GM18519 (cell line): ENCODE measurements around the gene AFF3.

Experiments used
- ATAC-seq: cut with Tn5 transposase; IDR thresholded peaks from one replicate; pipeline ENCODE4 v1.9.1; 2021; ENCODE audit warnings: mild to moderate bottlenecking, moderate library complexity; ENCODE audit not compliant: unreplicated experiment, low FRiP score

AFF3 gene

GRCh38 chr2:99729104-99730025 is 413.0 kb downstream of the AFF3 start:
- no peak for ATAC-seq

DNA sequence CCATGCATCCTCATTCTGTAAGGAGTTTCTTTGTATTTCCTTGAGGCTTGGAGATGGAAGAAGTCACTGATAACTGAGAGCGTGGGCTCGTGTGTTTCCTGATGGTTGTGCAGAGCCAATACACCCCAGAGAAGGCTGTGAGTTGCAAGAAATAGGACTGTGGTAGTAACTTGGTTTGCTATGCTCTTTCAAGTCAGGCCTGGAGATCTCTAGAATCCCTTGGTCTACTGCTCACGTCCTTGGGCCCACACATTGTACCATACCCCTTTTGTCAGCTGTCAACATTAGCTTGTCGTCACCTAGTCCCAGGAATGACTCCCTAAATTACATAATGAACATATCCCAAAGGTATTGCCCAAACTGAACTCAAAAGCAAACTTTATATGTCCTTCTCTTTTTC is 414.2 kb downstream of the AFF3 start:
- ATAC-seq, result no peak

GRCh38 chr2:99727199-99727598 is 415.2 kb downstream of the AFF3 start:
- no peak for ATAC-seq

DNA sequence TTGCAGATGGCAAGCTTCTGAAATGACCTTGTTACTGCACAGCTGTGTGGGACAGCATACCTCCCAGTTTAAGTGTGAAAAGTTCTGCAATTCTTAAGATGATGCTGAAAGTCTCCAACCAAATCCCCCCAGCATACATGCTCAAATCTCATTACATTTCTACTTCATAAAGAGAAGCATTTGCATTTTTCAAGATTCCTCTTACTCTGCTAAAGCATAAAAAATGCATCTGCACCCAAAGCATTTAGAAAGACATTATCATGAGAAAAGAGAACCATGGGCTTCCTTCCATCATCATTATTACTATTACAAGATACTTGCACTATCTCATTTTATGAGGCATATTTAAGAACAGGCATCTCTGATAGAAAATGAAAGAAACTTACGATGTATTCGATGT is 415.7 kb downstream of the AFF3 start:
- ATAC-seq, result no peak

GRCh38 chr2:99725820-99726219 is 416.6 kb downstream of the AFF3 start:
- ATAC-seq, result no peak

- ATAC-seq, result no peak
Observed at GRCh38 chr2:99722476-99722875, 419.9 kb downstream of the AFF3 start.

DNA sequence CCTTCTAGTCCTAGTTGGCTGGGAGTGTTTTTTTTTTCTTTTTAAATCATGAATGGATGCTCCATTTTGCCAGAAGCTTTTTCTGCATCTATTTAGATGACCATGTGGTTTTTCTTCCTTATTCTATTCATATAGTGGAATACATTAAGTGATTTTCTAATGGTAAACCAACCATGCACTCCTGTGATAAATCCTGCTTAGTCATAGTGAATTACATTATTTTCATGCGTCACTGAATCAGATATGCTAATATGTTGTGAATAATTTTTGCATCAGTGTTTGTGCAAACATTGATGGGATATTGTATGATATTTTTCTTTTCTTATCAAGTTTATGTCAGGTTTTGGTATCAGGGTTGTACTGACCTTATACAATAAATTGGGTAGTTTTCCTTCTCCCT is 423.3 kb downstream of the AFF3 start:
- ATAC-seq, result no peak

DNA sequence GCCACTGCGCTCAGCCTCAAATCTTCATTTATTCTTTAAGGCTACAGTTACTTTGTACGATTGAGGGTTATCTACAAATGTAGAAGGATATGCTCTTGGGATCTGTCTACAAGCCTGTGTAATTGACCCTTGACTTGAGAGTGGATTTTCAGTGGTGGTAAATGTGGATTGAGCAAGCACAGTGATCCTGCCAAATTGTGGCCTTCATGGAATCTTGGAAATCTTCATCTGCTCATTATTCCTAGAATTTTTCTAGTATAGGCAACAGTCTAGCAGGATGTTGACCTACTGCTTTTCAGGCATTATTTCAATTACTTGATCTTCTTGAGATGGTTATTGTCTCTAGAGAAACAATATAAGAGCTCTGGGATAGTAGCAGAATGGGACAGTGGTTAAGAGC is 426.4 kb downstream of the AFF3 start:
- no peak for ATAC-seq

DNA sequence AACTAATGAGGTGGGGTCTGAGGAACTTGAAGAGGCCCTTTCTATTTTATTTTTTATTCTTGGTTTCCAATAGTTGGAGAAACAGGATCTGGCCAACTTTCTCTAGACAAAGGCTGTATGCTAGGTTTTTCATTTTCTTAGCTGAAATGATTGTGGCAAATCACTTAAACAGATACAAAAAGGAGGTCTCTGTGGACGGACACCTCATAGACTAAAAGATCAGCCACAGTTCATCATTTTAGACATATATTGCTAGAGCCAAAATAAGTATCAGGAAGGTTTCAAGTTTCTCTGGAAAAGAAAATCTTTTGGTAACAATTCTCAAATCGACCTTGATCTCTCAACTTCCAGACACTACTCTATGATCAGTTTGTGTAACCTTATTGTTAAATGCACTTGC is 428.0 kb downstream of the AFF3 start:
- no peak for ATAC-seq

DNA sequence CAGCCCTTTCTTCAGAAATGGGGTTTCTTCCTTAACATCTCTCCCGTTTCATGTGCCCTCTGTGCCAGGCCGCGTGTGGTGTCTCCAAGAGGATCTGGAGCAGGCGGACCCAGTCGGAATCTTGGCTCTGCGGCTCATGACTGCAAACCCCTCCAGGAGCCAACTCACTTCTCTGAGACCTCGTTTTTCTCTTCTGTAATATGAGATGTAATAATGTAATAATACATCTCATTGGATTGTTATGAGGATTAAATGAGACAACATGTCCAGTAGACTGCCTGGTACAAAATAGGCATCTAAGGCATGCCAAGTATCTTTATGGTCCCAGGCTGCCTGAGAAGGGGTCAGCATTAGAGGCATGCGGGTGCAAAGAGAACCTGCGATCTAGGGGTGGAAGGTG is 431.2 kb downstream of the AFF3 start:
- ATAC-seq, result no peak

DNA sequence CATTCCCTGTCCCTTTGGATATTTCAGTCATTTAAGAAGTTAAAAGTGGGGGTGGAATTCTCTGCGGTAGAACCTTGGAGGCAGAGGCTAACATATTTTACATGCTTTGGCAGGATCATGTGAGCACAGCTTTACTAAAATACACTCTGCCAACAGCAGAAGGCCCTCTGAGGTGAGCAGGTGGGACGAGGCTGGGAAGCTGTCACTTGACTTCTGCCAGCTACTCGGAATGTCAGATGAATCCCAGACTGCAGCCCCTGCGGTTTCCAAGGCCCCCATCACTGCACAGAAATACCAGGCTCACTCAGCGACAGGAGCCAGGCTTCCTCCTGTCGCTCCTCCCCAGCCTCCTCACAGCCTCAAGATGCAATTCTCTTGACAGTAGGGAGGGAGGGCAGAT is 431.7 kb downstream of the AFF3 start:
- no peak for ATAC-seq

DNA sequence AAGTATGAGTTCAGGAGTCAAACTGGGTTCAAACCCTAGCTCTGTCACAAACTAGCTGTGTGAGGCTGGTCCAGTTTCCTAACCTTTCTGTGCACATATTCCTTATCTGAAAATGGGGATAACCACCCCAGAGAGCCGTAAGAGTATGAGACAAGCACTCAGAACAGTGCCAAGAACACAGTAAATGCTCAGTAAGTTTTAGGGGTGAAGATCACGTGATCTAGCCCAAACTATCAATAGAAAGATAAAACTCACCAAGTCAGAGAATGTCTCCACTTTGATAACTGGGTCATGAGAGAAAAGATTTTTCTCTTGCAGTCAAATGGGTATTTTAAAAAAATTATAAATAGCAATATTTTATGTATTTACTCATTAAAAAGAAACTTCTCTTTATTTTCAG is 433.2 kb downstream of the AFF3 start:
- no peak for ATAC-seq

DNA sequence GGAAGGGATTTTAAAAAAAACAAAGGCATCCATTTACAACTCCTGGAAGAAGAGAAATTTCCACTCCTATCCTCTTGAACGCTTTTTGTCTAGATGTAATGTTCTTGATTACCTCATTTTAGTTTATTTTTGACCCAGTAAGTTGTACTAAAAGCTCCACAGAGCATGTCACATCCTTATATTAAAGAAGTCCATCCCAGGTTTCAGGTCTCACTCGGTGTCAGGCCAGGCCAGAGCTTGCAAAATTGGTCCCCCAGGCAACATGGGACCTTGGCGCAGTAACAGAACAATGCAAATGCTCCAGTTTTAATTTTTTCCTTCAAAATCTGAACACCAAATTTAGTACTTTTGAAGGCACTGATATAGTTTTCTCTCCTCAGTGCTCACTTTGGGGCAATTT is 434.2 kb downstream of the AFF3 start:
- no peak for ATAC-seq

- no peak for ATAC-seq
Observed at GRCh38 chr2:99707592-99707991, 434.8 kb downstream of the AFF3 start.

GRCh38 chr2:99706735-99707134 is 435.7 kb downstream of the AFF3 start:
- no peak for ATAC-seq

GRCh38 chr2:99701503-99701902 is 440.9 kb downstream of the AFF3 start:
- no peak for ATAC-seq

DNA sequence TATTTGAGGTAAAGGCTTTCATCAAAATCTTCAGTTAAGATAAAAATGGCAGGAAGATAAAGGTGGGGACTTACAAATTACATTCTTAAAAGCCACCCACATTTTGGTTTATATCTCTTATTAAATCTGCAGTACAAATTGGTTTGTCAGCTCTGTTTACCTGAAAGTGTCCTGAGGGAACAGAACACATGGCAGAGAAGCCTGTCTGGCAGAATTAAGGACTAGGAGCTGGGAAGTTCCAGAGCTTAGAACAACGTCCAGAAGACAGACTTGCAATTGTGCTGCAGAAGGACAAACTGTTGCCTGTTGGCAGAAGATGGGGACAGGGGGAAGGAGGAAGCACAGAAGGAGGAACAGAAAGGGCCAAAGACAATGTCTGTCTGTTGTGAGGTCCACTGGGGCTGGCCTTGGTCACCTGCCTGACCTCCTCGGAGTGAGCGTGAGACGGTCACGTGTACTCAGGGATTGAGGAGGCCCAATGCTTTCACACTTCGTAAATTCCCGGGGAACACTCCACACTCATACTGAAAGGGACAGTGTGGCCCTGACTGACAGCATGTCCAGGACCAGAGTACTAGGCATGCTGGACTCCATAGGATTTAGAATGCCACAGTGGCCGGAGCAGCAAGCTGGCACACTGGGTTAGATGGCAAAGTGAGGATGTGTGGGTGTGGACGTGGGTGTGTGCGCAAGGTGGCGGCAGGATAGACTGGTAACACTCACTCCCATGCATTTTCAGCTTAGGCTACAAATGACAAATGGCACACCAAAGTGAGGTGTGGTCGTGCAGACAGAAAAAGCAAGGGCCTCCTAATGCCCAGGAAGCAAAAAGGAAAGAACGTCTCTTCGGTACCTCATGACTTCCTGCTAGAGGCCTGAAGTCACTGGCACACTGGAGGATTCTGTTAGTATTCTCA is 441.6 kb downstream of the AFF3 start:
- ATAC-seq, result no peak

GRCh38 chr2:99698896-99699295 is 443.5 kb downstream of the AFF3 start:
- ATAC-seq, result no peak

- ATAC-seq, result no peak
Observed at GRCh38 chr2:99697811-99698568, 444.4 kb downstream of the AFF3 start.

GRCh38 chr2:99695944-99696253 is 446.5 kb downstream of the AFF3 start:
- ATAC-seq, result no peak
